Measurements from ENCODE around the gene CYP27B1. TPM values are rescaled to one million over a fixed set of nuclear protein-coding genes. Genes with fewer than 3 reads are reported as not detected.
"Not testable (repeated sequence)": the region's sequence is repeated elsewhere in the genome, so short reads cannot be mapped to it uniquely, and the experiment has no call there.

Gene CYP27B1
- total RNA-seq, 2 experiments from 2014 or later, result 2.4 to 2.6 TPM

DNA sequence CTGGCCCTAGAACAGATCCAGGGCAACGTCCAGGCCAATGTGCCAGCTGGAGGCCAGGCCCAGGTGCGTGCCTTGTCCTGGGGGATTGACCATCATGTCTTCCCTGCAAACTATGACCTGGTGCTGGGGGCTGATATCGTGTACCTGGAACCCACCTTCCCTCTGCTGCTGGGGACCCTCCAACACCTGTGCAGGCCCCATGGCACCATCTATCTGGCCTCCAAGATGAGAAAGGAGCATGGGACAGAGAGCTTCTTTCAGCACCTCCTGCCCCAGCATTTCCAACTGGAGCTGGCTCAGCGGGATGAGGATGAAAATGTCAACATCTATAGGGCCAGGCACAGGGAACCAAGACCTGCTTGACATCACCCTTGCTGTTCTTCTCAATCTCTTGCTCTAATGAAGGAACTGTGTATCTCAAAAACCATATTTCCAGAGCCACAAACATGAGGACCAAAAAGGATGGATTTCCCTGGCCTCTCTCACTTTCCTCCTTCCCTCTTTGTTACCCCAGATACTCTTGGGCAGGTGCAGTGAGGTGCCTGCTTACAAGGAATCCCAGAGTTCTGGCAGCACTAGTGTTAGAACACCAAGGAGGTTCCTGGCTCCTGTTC, 13.5 kb upstream of the CYP27B1 start:
- ATAC-seq (ENCODE audit: low read depth), result no peak

GRCh38 chr12:57779736-57780135, 12.9 kb upstream of the CYP27B1 start:
- Mint-ChIP-seq H3K36me3 (peaks cover 6% of the 10 kb centered on the region), H3K9me3 (no peaks in the 10 kb centered on the region), H3K4me1 (peaks cover 33% of the 10 kb centered on the region), H3K27me3 (no peaks in the 10 kb centered on the region), H3K4me3 (no peak overlapping the region), H3K27ac (peak overlapping the region; percentile 47)
- no peak for DNase-seq
- POLR2A ChIA-PET, result no interaction called here
- no peak for ATAC-seq (ENCODE audit: low read depth)

More for the DNA sequence above, 13.5 kb upstream of the CYP27B1 start:
- Mint-ChIP-seq H3K27ac (peak overlapping the region; percentile 93), H3K9me3 (no peaks in the 10 kb centered on the region), H3K36me3 (peaks cover 6% of the 10 kb centered on the region), H3K4me1 (peaks cover 33% of the 10 kb centered on the region), H3K4me3 (peak overlapping the region; percentile 32), H3K27me3 (no peaks in the 10 kb centered on the region)
- POLR2A ChIA-PET, result interaction anchor here (3.0 kb wide), 1 partner anchor 8 kb away, joined by 29 read pairs; the partner anchor contains the start of genes EEF1AKMT3 and METTL1
- DNase-seq, result no peak

DNA sequence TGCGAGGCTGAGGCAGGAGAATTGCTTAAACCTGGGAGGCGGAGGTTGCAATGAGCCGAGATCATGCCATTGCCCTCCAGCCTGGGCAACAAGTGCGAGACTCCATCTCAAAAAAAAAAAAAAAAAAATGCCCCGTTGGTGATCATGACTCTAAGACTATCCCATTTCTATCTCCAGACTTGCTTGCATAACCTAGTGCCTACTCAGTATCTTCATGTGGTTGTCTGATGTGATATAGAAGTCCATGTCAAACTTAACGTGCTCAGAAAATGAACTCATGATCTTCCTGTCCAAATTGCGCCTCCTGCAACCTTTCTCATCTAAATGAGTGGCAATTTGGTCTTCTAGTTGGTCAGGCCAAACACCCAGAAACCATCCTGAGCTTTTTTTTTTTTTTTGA, 11.0 kb upstream of the CYP27B1 start:
- Mint-ChIP-seq H3K4me1 (peaks cover 29% of the 10 kb centered on the region), H3K9me3 (no peaks in the 10 kb centered on the region), H3K36me3 (peaks cover 7% of the 10 kb centered on the region), H3K27ac (no peak overlapping the region), H3K4me3 (no peak overlapping the region), H3K27me3 (no peaks in the 10 kb centered on the region)
- POLR2A ChIA-PET, result no interaction called here
- ATAC-seq (ENCODE audit: low read depth) (no peak), DNase-seq (no peak)

GRCh38 chr12:57777367-57777766, 10.5 kb upstream of the CYP27B1 start:
- Mint-ChIP-seq H3K4me3 (no peak overlapping the region), H3K9me3 (no peaks in the 10 kb centered on the region), H3K27ac (no peak overlapping the region), H3K4me1 (peaks cover 27% of the 10 kb centered on the region), H3K27me3 (no peaks in the 10 kb centered on the region), H3K36me3 (peaks cover 8% of the 10 kb centered on the region)
- POLR2A ChIA-PET, result no interaction called here
- DNase-seq (no peak), ATAC-seq (ENCODE audit: low read depth) (no peak)

DNA sequence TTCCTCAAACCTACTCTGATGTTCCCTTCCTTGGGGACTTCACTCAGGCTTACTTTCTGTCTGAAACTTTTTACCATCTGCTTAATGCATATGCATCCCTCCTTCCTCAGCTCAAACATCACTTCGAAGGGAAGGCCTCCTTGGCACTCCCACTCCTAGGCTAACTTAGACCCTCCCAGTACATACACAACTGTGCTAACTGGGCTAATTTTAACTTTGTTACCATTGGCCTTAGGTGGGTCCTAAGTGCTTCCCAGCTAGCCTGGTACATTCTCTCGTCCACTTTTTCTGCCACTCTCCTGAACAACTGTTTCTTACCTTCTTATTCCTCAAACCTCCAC, 9.3 kb upstream of the CYP27B1 start:
- DNase-seq (no peak), ATAC-seq (ENCODE audit: low read depth) (no peak)
- H3K9me3 Mint-ChIP-seq, result no peaks in the 10 kb centered on the region
- peaks cover 8% of the 10 kb centered on the region for H3K36me3 Mint-ChIP-seq
- H3K4me3 Mint-ChIP-seq, result no peak overlapping the region
- H3K27ac Mint-ChIP-seq, result no peak overlapping the region
- no peaks in the 10 kb centered on the region for H3K27me3 Mint-ChIP-seq
- POLR2A ChIA-PET, result no interaction called here
- H3K4me1 Mint-ChIP-seq, result peaks cover 25% of the 10 kb centered on the region

- peaks cover 8% of the 10 kb centered on the region for H3K36me3 Mint-ChIP-seq
- DNase-seq (no peak), ATAC-seq (ENCODE audit: low read depth) (no peak)
- peaks cover 24% of the 10 kb centered on the region for H3K4me1 Mint-ChIP-seq
- no peak overlapping the region for H3K4me3 Mint-ChIP-seq
- no peaks in the 10 kb centered on the region for H3K27me3 Mint-ChIP-seq
- no peaks in the 10 kb centered on the region for H3K9me3 Mint-ChIP-seq
- POLR2A ChIA-PET, result interaction anchor here (0.7 to 1.1 kb wide), 2 partner anchors 7 to 26 kb away, joined by 3 read pairs; partner anchors contain the start of gene TSFM
- no peak overlapping the region for H3K27ac Mint-ChIP-seq
Observed at GRCh38 chr12:57775563-57776246, 8.8 kb upstream of the CYP27B1 start.

DNA sequence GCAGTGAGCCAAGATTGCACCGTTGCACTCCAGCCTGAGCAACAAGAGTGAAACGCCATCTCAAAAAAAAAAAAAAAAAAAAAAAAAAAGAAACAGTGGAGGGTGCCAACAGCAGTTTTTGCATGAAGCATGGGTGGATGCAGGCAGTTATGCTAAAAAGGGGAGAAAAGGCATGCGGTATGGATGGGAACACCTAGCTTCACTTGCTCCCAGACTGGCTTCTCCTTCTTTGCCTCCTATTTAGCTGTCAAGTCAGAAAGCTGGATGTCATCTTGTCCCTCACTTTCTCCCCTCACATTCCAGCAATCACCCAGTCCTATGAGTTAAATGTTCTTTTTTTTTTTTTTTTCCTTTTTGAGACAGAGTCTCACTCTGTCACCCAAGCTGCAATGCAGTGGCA, 8.2 kb upstream of the CYP27B1 start:
- DNase-seq, result no peak
- ATAC-seq (ENCODE audit: low read depth), result no peak
- H3K27ac Mint-ChIP-seq, result no peak overlapping the region
- H3K27me3 Mint-ChIP-seq, result no peaks in the 10 kb centered on the region
- peaks cover 20% of the 10 kb centered on the region for H3K4me1 Mint-ChIP-seq
- POLR2A ChIA-PET, result interaction anchor here (0.7 to 1.1 kb wide), 3 partner anchors 8 to 64 kb away, joined by 3 to 6 read pairs (median 3); partner anchors contain the start of gene TSFM
- no peak overlapping the region for H3K4me3 Mint-ChIP-seq
- H3K36me3 Mint-ChIP-seq, result peaks cover 8% of the 10 kb centered on the region
- H3K9me3 Mint-ChIP-seq, result no peaks in the 10 kb centered on the region

- not testable (repeated sequence) for DNase-seq; H3K36me3 Mint-ChIP-seq; H3K27me3 Mint-ChIP-seq; H3K27ac Mint-ChIP-seq; H3K9me3 Mint-ChIP-seq; ATAC-seq (ENCODE audit: low read depth); H3K4me3 Mint-ChIP-seq
- POLR2A ChIA-PET, result interaction anchor here (0.7 to 1.1 kb wide), 3 partner anchors 8 to 64 kb away, joined by 3 to 6 read pairs (median 3); partner anchors contain the start of gene TSFM
- H3K4me1 Mint-ChIP-seq, result peaks cover 17% of the 10 kb centered on the region
Observed at GRCh38 chr12:57774634-57775033, 7.8 kb upstream of the CYP27B1 start.

DNA sequence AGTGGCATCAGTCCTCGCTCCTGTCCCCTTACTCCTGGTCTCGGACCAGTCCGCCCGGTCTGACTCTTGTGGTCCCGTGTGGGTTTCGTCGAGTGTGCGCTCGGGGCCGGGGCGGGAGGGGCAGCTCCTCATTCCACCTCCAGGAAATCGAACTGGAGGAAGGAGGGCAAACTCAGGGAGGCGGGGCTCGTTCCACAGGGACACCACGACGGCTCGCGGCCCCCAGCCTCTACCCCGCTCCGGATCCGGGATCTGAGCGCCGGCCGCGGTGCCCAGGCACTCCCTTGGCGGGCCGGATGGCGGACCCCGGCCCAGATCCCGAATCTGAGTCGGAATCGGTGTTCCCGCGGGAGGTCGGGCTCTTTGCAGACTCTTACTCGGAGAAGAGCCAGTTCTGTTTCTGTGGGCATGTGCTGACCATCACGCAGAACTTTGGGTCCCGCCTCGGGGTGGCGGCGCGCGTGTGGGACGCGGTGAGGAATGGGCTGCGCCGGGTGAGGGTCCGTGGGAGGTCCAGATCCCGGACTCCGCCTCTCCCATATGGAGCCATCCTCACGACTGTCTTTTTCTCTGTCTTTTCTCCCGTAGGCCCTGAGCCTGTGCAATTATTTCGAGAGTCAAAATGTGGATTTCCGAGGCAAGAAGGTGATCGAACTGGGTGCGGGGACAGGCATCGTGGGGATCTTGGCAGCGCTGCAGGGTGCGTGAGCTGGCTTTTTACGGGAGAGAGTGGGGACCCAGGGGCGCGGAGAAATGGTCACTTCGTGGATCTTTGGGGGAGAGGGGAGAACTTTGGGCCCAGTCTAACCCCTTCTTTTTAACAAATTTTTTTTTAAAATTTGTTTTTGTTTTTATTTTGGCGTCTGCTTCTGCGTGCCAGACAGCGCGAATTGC, 5.8 kb upstream of the CYP27B1 start, which contains the start of gene EEF1AKMT3:
TSS of gene EEF1AKMT3 (plus strand) at position 186 of the 894 bp plus-strand sequence. CDS start at position 297, 111 bp downstream.
- Mint-ChIP-seq H3K9me3 (no peaks in the 10 kb centered on the region), H3K4me3 (peak within 1 kb of the TSS; percentile 96), H3K36me3 (peaks cover 7% of the 10 kb centered on the region), H3K27ac (peak within 1 kb of the TSS; percentile 96), H3K27me3 (no peaks in the 10 kb centered on the region), H3K4me1 (peaks cover 14% of the 10 kb centered on the region)
- POLR2A ChIA-PET, result interaction anchor here (0.9 to 1.9 kb wide), 6 partner anchors 9 to 73 kb away, joined by 3 to 29 read pairs (median 6); partner anchors contain the start of genes CDK4, CTDSP2 and TSFM
- peak; percentile 38 for ATAC-seq (ENCODE audit: low read depth)
- peak; percentile 60 for DNase-seq

GRCh38 chr12:57771873-57772428, 5.1 kb upstream of the CYP27B1 start, which contains the start of gene METTL1:
METTL1 (minus strand) TSS chr12:57772105; CDS start chr12:57772083, 22 bp downstream.
- no peaks in the 10 kb centered on the region for H3K27me3 Mint-ChIP-seq
- peak within 1 kb of the TSS; percentile 96 for H3K4me3 Mint-ChIP-seq
- peaks cover 7% of the 10 kb centered on the region for H3K36me3 Mint-ChIP-seq
- DNase-seq (peak; percentile 87), ATAC-seq (ENCODE audit: low read depth) (peak; percentile 90)
- no peaks in the 10 kb centered on the region for H3K9me3 Mint-ChIP-seq
- peak within 1 kb of the TSS; percentile 96 for H3K27ac Mint-ChIP-seq
- H3K4me1 Mint-ChIP-seq, result peaks cover 14% of the 10 kb centered on the region
- POLR2A ChIA-PET, result interaction anchor here (0.9 to 1.9 kb wide), 6 partner anchors 10 to 74 kb away, joined by 3 to 29 read pairs (median 6); partner anchors contain the start of genes CDK4, CTDSP2 and TSFM

DNA sequence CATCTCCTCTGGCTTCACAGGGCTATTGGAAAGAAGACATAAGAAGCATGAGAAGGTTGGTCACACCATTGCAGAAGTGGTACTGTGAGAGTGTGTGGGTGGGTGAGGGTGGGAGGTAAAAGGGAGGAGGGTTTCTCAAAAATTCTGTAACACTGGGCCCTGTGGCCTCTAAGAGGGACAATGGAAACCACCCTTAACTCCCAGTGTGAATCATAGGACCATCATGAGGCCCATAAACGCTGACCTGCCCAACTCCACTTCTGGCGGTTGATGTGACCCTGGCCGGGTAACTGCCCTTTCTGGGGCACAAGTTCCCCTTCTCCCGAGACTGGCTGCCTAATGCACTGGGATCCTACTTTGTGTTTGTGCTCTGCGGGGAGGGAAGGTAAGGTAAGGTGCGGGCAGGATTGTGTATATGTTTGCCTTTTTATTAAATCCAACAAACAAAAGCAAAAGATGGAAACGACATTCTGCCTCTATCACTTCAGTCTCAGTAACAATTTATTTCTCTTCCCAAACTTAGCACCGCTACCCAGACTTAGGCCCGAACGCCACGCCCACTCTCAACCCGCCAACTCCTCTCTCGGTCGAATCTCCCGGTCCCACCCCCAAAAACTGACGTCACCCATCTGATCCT, 4.5 kb upstream of the CYP27B1 start:
- peak; percentile 63 for ATAC-seq (ENCODE audit: low read depth)
- peak overlapping the region; percentile 96 for H3K27ac Mint-ChIP-seq
- H3K36me3 Mint-ChIP-seq, result peaks cover 7% of the 10 kb centered on the region
- H3K27me3 Mint-ChIP-seq, result peaks cover 4% of the 10 kb centered on the region
- no peaks in the 10 kb centered on the region for H3K9me3 Mint-ChIP-seq
- POLR2A ChIA-PET, result interaction anchor here (0.9 to 1.9 kb wide), 4 partner anchors 11 to 75 kb away, joined by 4 to 29 read pairs (median 6); partner anchors contain the start of genes CTDSP2 and TSFM
- peak overlapping the region; percentile 96 for H3K4me3 Mint-ChIP-seq
- DNase-seq, result no peak
- peaks cover 20% of the 10 kb centered on the region for H3K4me1 Mint-ChIP-seq

GRCh38 chr12:57770734-57771133, 3.9 kb upstream of the CYP27B1 start:
- no peak overlapping the region for H3K4me3 Mint-ChIP-seq
- peaks cover 21% of the 10 kb centered on the region for H3K4me1 Mint-ChIP-seq
- no peak overlapping the region for H3K27ac Mint-ChIP-seq
- no peaks in the 10 kb centered on the region for H3K9me3 Mint-ChIP-seq
- POLR2A ChIA-PET, result no interaction called here
- DNase-seq (no peak), ATAC-seq (ENCODE audit: low read depth) (no peak)
- H3K27me3 Mint-ChIP-seq, result peaks cover 6% of the 10 kb centered on the region
- H3K36me3 Mint-ChIP-seq, result peaks cover 6% of the 10 kb centered on the region

All from activated naive CD8-positive, alpha-beta T cell treated with anti-CD3 and anti-CD28 coated beads, Interleukin-2, amount 10 ng/mL, durations not matched to agents 7 days and 5 days (primary cell).